IMR-90 (cell line): ENCODE data around the gene ZMIZ1.

Experiments used
- BHLHE40 ChIP-seq: fragments of 150-350 bp; IDR thresholded peaks from 2 replicates; pipeline ENCODE4 v1.6.1; 2016; ENCODE audit warnings: mild to moderate bottlenecking, low read depth, low read length
- RAD21 ChIP-seq: IDR thresholded peaks from 2 replicates; pipeline ENCODE4 v1.6.1; 2012; ENCODE audit warnings: low read length, improper control_type of control experiment
- SMC3 ChIP-seq: fragments of 150-350 bp; IDR thresholded peaks from 2 replicates; pipeline ENCODE4 v1.6.1; 2016; ENCODE audit warnings: low read depth, mild to moderate bottlenecking, antibody characterized with exemption, low read length, moderate library complexity
- TF ChIP-seq, protein P1 (sequence below): conservative IDR thresholded peaks from 2 replicates; pipeline ENCODE4 v1.5.1; 2012; ENCODE audit warnings: mild to moderate bottlenecking, low read depth, low read length, improper control_type of control experiment

DNA sequence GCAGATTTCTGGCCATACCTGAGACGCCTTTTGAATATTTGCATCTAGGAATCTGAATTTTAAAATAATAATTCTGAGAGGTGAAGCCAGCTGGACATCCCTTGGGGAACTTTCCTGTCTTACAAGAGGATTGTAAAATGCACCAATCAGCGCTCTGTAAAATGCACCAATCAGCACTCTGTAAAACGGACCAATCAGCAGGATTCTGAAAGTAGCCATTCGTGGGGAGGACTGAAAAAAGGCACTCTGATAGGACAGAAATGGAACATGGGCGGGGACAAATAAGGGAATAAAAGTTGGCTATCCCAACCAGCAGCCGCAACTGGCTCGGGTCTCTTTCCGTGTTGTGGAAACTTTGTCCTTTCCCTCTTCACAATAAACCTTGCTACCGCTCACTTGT lies 288.4 kb downstream of the ZMIZ1 start:
- TF ChIP-seq RAD21 (no peak), BHLHE40 (no peak), SMC3 (no peak)
- TF ChIP-seq, protein P1, sequence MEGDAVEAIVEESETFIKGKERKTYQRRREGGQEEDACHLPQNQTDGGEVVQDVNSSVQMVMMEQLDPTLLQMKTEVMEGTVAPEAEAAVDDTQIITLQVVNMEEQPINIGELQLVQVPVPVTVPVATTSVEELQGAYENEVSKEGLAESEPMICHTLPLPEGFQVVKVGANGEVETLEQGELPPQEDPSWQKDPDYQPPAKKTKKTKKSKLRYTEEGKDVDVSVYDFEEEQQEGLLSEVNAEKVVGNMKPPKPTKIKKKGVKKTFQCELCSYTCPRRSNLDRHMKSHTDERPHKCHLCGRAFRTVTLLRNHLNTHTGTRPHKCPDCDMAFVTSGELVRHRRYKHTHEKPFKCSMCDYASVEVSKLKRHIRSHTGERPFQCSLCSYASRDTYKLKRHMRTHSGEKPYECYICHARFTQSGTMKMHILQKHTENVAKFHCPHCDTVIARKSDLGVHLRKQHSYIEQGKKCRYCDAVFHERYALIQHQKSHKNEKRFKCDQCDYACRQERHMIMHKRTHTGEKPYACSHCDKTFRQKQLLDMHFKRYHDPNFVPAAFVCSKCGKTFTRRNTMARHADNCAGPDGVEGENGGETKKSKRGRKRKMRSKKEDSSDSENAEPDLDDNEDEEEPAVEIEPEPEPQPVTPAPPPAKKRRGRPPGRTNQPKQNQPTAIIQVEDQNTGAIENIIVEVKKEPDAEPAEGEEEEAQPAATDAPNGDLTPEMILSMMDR: no peak
